ENCODE data around the gene DAZL.

Gene DAZL

GRCh38 chr3:16543242-16543864 lies 61.9 kb downstream of the DAZL start:
- no peak for DNase-seq (ENCODE audit: low read depth)

GRCh38 chr3:16538507-16538906 lies 66.7 kb downstream of the DAZL start:
- no peak for DNase-seq (ENCODE audit: low read depth)

- no peak for DNase-seq (ENCODE audit: low read depth)
These were observed 68.2 kb downstream of the DAZL start for GRCh38 chr3:16536996-16537395.

Measured in activated gamma-delta T cell treated with anti-CD3 and anti-CD28 coated beads, Interleukin-2, amount 50 U/mL, for 16 hours (primary cell).